Posterior vena cava (tissue), 2 donors: ENCODE data around the gene HCLS1. TPM values are rescaled to one million over a fixed set of nuclear protein-coding genes. Genes with fewer than 3 reads are reported as not detected.

Experiments used
- DNase-seq: peaks from one replicate; pipeline ENCODE4 v3.0.0-alpha.2; 2020; ENCODE audit warnings: low spot score
- intact Hi-C, 2 donors: fragments of 100-400 bp; cut with DNase I; formaldehyde crosslinking; loops; one replicate each; pipeline versions ENCODE4 v1.14.1 to v1.14.2; 2022 to 2023
- total RNA-seq, 2 donors: library from RNA; stranded (reverse); fragmentation: NEBNext Ultra II Directional; extraction: Animal tissue kit (Norgen Biotek cat#: 25700); gene quantifications; one replicate each; pipeline ENCODE4 v1.2.1, GENCODE V29; 2021
- donor health status: DM: yes; HTN: yes; CAD: no.
- donor health status: DM: yes; HTN: yes; CAD: no.

Gene HCLS1
- total RNA-seq, 2 donors from 2014 or later, result 33.8 to 72.0 TPM

- intact Hi-C loops, result no loop called here
- no peak for DNase-seq
These were observed 673 bp upstream of the HCLS1 start for GRCh38 chr3:121661376-121661775.

- intact Hi-C loops, result no loop called here
- DNase-seq, result no peak
These were observed 1.1 kb downstream of the HCLS1 start for GRCh38 chr3:121659586-121659985.

- intact Hi-C loops, result no loop called here
These were observed 1.8 kb downstream of the HCLS1 start for GRCh38 chr3:121658716-121659435.

GRCh38 chr3:121654493-121655385 is 6.0 kb downstream of the HCLS1 start:
- intact Hi-C loops, result no loop called here
- no peak for DNase-seq

More at GRCh38 chr3:121658716-121659435, 1.8 kb downstream of the HCLS1 start:
- DNase-seq, result no peak

GRCh38 chr3:121651684-121652083 is 9.0 kb downstream of the HCLS1 start:
- intact Hi-C loops, result no loop called here
- DNase-seq, result no peak

GRCh38 chr3:121649645-121650044 is 11.1 kb downstream of the HCLS1 start:
- intact Hi-C loops, result no loop called here
- no peak for DNase-seq

- intact Hi-C loops, result no loop called here
- no peak for DNase-seq
These were observed 12.3 kb downstream of the HCLS1 start for GRCh38 chr3:121648219-121648958.

GRCh38 chr3:121645054-121645453 is 15.6 kb downstream of the HCLS1 start:
- no peak for DNase-seq
- intact Hi-C loops, result no loop called here

- no peak for DNase-seq
- intact Hi-C loops, result no loop called here
These were observed 17.9 kb downstream of the HCLS1 start for GRCh38 chr3:121642601-121643314.

GRCh38 chr3:121641127-121641526 is 19.6 kb downstream of the HCLS1 start:
- intact Hi-C loops, result no loop called here
- no peak for DNase-seq

GRCh38 chr3:121637922-121638321 is 22.8 kb downstream of the HCLS1 start:
- intact Hi-C loops, result no loop called here

GRCh38 chr3:121630355-121630754 is 30.3 kb downstream of the HCLS1 start:
- intact Hi-C loops, result no loop called here
- no peak for DNase-seq

More at GRCh38 chr3:121637922-121638321, 22.8 kb downstream of the HCLS1 start:
- no peak for DNase-seq

GRCh38 chr3:121629601-121630000 is 31.1 kb downstream of the HCLS1 start:
- intact Hi-C loops, result no loop called here
- DNase-seq, result no peak

GRCh38 chr3:121627622-121628021 is 33.1 kb downstream of the HCLS1 start:
- DNase-seq, result no peak
- intact Hi-C loops, result no loop called here

- DNase-seq, result no peak
- intact Hi-C loops, result no loop called here
These were observed 33.5 kb downstream of the HCLS1 start for GRCh38 chr3:121627211-121627610.

- no peak for DNase-seq
- intact Hi-C loops, result no loop called here
These were observed 34.2 kb downstream of the HCLS1 start for GRCh38 chr3:121626495-121626894.

GRCh38 chr3:121624147-121624899 is 36.4 kb downstream of the HCLS1 start:
- intact Hi-C loops, result no loop called here
- DNase-seq, result no peak

- no peak for DNase-seq
- intact Hi-C loops, result no loop called here
These were observed 39.2 kb downstream of the HCLS1 start for GRCh38 chr3:121621491-121621890.

GRCh38 chr3:121619691-121620090 is 41.0 kb downstream of the HCLS1 start:
- intact Hi-C loops, result no loop called here
- no peak for DNase-seq
